ENCODE measurements around the gene ACAP3.

ACAP3 gene

DNA sequence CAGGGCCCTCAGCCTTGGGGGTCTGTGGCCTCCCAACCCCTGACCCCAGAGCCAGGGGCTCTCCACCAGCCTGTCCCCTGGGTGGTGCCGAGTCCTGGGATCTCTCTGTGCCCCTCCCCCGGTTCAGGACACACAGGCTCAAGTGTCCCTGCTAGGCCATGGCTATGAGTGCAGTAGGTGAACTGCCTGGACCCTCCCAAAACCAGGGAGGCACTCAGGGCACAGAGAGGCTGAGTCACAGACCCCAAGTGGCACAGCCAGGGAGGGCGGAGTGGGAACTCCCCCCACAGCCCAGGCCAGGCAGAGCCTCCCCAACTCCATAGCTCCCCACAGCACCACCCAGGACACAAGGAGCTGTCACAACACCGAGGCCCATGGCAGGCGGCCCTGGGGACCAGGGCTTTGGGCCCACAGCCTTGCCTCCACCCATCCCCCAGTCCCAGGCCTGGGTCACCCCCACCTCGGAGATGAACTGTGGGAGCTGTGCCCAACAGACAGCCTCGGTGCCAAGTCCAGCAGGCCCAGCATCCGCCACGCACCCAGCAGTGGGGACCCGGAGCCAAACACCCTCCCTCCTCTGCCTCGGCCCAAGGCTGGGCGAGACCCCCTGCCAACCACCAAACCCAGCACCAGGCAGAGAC, 38.2 kb upstream of the ACAP3 start:
- DNase-seq, result no peak

DNA sequence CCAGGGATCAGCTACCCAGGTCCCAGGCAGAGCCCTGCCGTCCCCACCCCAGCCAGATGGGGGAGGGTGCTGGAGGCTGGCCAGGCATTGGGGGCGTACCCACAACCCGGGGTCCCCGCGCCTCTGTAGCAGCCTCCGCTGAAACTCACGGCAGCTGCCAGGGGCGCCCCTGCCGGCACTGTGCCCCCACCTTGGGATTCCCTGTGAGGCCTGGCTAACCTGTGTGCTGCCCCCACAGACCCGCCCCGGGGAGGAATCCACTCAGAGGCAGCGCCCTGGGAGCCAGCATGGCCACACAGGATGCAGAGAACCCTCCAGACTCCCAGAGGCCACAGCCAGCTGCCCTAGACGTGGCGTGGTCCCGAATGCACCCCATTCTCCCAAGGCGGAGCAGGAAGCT, 37.7 kb upstream of the ACAP3 start:
- DNase-seq, result no peak

DNA sequence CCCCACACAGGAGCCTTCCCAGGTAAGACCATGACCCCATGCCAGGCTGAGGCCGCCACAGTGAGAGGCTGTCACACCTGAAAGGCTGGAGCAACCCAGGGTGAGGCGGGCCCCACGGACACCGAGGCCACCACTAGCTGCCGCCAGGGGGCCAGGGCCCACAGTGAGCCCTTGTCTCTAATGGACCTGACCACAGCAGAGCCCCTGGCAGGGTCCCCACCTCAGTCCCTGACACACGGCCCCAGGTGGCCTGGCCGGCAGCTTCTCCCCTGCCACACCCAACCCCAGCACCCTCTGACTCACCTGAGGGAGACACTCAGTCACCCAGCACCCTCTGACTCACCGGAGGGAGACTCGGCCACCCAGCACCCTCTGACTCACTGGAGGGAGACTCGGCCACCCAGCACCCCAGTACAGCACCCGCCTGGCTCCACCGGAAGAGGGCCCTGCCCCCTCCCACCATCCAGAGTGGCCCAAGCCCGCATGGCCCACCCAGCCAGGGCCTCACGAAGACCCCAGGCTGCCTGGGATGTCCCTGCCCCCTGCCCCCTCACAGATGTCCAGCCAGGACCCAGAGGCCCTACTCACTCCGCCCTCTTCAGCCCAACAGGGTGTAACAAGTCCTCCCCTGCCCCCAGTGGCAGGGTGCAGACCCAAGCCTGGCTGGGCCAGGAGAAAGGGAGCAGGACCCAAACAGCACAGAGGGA, 37.1 kb upstream of the ACAP3 start:
- DNase-seq, result no peak

DNA sequence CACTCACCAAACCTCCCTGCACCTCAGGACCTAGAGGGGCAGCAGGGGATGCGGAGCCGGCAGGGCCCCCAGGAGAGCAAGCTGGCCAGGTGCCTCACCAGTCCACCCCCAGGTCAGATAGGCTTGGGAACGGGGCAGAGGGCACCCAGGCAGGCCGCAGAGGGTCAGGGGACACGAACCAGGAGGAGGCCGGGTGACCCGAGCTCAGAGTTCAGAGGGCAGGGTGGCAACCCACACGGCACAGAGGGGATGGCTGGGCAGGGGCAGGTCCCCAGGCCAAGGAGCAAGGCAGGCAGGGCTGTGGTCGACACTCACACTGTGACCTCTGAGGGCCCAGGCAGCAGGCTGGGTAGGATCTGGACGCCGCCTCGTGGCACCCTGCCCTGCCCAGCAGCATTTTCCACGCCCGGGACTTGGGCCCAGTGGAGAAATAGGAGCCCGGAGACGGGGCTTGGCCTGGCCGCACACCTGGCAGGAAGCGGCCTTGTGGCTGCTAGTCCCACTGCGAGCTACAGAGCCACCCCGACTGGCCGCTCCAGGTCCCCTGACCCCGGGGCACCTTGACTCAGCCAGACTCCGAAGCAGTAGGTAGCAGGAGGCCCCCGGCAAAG, 36.2 kb upstream of the ACAP3 start:
- DNase-seq, result no peak

DNA sequence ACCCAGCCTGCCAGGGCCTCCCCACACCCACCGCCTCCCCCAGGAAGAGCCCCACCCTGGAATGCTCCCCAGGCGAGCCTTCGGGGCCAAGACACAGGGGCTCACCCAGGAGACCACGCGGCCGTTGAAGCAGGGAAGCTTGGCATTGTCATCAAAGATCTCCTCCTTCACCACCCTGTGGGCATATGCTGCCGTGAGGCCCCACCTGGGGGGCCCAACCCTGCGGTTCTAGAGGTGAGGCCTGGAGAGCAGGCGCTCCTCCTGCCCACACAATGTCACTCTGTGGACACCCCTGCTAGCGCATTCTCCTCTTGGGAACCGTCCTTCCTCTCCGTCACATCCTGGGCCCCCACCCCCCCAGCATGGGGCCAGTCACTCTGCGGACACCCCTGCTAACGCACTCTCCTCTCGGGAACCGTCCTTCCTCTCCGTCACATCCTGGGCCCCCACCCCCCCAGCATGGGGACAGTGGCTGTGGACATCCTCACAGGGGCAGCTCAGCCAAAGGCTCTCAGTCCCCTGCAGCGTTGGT, 34.9 kb upstream of the ACAP3 start:
- no peak for DNase-seq

DNA sequence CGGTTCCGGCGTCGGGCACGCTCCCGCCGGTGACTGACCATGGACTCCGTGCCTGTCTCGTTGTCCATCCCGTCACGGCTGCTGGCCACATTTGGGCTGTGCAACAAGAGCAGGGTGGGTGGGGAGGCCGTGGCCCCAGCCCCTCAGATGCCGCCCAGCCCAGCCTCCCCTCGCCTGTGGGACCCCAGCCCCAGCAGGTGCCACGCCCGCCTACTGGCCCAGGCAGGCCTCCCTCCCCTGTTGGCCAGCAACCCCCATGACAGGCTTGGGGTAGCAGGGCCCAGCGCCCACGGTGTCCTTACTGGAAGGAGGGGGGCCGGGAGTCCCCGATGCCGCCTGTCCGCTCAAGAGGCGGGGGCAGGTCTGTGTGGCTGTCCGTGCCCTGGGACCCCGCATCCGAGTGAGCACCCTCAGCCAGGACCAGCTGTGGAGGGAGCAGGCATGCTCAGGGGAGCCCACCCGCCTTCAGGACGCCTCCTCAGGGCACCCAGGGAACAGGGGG, 34.4 kb upstream of the ACAP3 start:
- DNase-seq, result no peak

DNA sequence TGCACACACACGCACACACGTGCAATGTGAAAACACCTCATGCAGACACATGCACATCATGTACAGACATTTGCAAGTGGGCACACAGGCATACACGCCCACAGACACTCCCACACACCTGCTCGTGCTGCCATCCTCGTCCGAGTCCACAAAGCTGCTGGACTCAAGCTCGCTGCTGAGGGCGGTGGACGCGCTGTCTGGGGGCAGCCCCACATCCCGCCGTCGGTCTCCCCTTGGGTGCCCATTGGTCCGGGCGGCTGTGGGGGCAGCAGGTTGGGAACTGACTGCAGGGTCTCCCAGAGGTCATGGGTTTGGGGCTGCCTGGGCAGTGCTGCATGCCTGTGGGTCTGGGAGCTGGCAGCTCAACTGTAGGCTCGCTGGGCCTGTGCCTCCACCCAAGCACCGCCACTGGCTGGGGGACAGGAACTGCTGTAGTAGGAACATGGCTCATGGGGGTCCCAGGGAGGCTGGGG, 33.9 kb upstream of the ACAP3 start:
- DNase-seq, result no peak

DNA sequence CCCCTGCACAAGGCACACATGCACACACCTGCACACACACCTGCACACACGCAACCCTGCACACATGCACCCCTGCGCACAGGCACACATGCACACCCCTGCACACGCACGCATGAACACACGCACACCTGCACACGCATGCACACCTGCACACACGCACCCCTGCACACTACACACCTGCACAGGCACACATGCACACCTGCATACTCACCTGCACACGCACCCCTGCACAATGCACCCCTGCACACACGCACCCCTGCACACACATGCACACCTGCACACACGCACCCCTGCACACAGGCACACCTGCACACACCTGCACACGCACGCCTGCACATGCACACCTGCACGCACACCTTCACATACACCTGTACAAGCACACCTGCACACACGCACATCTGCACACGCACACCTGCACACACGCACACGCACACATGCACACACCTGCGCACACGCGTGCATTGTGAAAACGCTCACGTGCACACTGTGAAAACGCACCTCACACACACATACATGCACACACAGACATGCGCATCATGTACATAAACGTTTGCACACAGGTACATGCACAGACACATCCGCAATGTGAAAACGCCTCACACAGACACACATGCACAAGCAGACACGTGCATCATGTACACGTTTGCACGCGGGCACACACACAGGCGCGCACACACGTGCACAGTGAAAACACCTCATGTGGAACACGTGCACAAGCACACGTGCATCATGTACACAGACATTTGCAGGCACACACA, 33.2 kb upstream of the ACAP3 start:
- DNase-seq, result no peak

DNA sequence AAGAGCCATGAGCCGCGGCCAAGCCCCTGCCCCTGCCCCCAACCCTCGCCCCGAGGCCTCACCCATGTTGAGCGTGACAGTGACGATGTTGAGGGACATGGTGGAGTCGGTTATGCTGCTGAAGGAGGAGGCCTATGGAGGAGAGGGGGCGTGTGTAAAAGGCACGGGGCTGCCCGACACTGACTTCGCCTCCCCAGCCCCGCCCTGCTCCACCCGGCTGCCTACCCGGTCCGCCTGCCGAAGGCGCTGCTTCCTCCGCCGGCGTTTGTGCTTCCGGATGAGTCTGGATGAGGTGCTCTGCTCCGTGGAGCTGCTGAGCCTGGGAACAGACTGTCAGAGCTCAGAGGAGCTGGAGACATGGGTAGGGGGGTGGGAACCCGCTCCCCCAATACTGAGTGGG, 32.5 kb upstream of the ACAP3 start:
- DNase-seq, result no peak

DNA sequence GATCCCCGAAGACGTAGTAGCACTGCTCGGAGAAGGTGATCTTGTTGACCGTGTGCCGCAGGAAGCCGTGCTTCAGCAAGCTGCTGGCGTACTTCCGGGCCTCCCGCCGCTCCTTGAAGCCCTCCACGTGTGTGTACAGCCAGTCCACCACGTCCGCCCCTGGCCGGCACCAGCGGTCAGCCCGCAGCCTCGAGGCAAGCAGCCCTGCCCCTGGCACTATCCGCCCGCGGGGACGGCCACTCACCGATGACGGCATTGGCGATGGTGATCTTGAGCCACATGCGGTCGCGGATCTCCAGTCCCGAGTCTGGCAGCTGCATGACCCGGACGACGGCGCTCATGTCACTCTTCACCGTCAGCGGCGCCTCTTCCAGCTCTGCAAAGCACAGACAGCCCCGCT, 30.5 kb upstream of the ACAP3 start:
- no peak for DNase-seq

DNA sequence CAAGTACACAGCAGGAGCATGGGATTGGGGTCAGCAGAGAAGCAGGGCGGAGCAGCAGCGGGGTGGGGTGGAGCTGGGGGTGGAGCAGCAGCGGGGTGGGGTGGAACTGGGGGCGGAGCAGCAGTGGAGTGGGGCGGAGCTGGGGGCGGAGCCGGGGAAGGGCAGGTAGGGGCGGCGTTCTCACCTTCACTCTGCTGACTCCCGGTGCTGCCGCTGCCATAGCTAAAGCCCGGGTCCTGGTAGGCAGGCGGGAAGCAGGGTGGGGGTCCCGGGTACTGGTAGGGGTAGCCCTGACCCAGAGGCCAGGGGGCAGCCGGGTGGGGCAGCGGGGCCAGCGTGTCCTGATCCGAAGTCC, 30.0 kb upstream of the ACAP3 start:
- DNase-seq, result no peak

DNA sequence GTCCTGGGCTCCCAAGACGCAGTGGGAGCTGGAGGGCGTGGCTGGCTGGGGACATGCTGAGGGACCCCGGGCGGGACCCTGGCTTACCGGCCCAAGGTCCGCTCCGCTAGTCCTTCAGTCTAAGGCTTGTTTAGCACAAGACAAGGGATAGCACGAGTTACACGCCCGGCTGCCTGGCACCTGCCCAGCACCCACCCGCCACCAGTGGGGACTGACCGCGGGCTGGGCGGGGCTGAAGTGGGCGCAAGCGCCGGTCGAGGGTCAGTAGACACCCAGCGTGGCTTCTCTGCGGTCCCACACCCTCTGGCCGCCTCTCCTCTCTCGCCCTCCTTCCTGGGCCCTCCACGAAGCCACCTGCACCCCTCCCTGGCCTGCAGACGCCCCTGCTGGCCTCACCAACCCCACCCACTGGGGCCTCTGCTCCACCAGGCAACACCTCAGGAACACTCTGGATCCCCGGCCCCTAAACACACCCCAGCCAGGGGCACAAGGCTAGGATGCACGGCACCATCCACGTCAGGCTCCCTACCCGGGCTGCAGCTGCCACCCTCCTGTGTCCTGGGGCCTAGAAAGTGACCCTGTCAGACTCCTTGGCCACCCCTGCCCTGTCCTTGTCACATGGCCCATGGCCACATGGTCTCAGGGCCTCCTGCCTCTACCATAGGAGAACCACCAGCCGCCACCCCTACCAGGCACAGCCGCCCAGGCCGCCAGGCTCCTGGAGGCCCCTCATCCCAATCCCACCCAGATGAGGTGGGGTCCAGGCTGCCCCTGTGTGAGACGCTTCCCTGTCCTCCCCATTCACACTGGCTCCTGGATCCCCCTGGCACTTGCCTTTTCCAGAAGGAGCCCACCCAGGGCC, 29.4 kb upstream of the ACAP3 start:
- no peak for DNase-seq

DNA sequence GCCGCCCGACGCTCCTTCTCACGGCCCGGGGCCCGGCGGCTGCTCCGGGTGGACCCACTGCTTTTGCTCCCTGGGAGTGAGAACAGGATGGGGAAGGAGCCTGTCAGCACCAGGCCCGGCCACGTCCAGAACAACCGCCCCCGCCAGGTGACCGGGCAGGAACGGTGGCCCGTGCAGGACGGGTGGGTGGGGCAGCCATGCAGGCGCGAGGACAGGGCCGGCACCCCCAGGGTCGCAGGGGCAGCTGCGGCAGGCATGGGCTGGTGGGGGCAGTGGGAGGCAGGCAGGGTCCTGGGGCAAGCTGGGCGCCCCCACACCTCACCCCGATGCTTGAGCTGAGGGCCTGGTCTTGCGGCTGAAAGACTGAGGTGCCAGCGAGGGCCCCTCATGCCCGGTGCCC, 28.7 kb upstream of the ACAP3 start:
- no peak for DNase-seq

DNA sequence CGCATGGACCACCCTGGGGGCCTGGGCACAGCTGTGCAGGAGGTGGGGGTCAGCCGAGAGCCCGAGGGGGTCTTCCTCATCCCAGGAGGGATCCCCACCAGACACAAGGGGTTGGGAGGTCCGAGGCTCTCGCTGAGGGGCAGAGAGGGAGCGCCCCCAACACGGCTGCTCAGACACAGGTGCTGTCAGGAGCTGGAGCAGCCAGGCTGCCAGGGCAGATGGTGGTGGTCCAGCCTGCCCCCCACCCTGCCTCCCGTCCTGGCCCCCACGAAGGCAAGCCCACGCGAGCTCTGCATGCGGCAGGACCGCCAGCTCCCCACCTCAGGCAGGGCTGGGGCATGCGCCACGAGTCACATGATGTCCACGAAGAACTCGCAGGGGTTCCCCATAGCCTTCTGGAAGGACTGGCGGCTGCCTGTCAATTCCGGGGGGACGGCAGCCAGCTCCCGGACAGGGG, 28.1 kb upstream of the ACAP3 start:
- DNase-seq, result no peak

DNA sequence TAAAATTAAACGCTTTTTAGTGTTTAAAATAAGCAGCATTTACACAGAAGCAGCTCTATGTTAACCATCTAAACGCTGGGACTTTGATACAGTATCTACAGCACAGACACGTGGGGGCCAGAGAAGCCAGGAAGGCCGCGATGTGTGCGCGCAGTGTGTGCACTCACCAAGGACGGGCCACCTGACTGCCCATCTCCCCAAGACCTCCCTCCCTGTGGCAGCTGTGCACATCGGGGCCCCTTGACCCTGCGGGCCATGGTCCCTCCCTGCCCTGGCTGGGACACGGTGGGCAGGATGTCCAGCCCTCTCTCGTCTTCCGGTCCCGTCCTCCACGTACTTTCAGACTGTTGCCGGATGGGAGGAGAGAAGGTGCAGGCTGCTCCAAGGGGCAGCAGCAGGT, 27.6 kb upstream of the ACAP3 start:
- DNase-seq, result no peak

DNA sequence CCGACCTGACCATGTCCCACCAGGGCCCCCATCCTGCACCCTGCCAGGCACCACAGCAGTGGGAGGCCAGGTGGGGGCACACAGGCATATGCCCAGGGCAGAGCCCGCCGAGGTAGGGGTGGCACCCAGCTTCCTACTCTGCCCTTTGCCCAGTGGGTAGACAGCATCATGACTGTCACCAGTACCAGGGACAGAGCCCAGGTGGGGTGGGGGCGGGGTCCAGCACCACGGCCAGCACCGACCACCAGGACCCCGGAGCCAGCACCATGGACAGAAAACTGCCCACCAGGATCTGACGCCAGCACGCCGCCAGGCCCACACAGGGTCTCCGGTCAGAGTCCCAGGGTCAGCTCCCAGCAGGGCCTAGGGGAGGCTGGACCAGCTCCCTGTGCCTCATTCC, 27.1 kb upstream of the ACAP3 start:
- DNase-seq, result peak; percentile 41

DNA sequence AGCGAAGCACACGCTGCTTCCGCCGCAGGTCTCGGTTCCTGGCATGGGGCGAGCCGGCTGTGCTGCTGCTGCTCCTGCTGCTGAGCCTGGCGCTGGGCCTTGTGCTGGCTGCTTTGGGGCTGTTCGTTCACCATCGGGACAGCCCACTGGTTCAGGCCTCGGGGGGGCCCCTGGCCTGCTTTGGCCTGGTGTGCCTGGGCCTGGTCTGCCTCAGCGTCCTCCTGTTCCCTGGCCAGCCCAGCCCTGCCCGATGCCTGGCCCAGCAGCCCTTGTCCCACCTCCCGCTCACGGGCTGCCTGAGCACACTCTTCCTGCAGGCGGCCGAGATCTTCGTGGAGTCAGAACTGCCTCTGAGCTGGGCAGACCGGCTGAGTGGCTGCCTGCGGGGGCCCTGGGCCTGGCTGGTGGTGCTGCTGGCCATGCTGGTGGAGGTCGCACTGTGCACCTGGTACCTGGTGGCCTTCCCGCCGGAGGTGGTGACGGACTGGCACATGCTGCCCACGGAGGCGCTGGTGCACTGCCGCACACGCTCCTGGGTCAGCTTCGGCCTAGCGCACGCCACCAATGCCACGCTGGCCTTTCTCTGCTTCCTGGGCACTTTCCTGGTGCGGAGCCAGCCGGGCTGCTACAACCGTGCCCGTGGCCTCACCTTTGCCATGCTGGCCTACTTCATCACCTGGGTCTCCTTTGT, 26.0 kb upstream of the ACAP3 start:
- DNase-seq, result no peak

DNA sequence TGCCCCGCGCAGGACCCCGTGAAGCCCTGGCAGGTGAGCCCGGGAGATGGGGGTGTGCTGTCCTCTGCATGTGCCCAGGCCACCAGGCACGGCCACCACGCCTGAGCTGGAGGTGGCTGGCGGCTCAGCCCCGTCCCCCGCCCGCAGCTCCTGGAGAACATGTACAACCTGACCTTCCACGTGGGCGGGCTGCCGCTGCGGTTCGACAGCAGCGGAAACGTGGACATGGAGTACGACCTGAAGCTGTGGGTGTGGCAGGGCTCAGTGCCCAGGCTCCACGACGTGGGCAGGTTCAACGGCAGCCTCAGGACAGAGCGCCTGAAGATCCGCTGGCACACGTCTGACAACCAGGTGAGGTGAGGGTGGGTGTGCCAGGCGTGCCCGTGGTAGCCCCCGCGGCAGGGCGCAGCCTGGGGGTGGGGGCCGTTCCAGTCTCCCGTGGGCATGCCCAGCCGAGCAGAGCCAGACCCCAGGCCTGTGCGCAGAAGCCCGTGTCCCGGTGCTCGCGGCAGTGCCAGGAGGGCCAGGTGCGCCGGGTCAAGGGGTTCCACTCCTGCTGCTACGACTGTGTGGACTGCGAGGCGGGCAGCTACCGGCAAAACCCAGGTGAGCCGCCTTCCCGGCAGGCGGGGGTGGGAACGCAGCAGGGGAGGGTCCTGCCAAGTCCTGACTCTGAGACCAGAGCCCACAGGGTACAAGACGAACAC, 25.2 kb upstream of the ACAP3 start:
- DNase-seq, result no peak

DNA sequence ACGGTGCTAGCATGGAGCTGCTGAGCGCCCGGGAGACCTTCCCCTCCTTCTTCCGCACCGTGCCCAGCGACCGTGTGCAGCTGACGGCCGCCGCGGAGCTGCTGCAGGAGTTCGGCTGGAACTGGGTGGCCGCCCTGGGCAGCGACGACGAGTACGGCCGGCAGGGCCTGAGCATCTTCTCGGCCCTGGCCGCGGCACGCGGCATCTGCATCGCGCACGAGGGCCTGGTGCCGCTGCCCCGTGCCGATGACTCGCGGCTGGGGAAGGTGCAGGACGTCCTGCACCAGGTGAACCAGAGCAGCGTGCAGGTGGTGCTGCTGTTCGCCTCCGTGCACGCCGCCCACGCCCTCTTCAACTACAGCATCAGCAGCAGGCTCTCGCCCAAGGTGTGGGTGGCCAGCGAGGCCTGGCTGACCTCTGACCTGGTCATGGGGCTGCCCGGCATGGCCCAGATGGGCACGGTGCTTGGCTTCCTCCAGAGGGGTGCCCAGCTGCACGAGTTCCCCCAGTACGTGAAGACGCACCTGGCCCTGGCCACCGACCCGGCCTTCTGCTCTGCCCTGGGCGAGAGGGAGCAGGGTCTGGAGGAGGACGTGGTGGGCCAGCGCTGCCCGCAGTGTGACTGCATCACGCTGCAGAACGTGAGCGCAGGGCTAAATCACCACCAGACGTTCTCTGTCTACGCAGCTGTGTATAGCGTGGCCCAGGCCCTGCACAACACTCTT, 24.5 kb upstream of the ACAP3 start:
- DNase-seq, result no peak

Measured in right kidney (tissue), 1 donor.